ENCODE data around the gene TEC.

TEC gene

GRCh38 chr4:48116582-48116981 is 153.1 kb downstream of the TEC start:
- no peak for DNase-seq

GRCh38 chr4:48114412-48114811 is 155.2 kb downstream of the TEC start:
- no peak for DNase-seq

- DNase-seq: no peak
Observed at GRCh38 chr4:48112017-48112667, 157.5 kb downstream of the TEC start.

GRCh38 chr4:48110452-48110978 is 159.1 kb downstream of the TEC start:
- DNase-seq: no peak

- peak; percentile 27 for DNase-seq
Observed at GRCh38 chr4:48109413-48110263, 160.0 kb downstream of the TEC start.

- DNase-seq: no peak
Observed at GRCh38 chr4:48108309-48109073, 161.1 kb downstream of the TEC start.

GRCh38 chr4:48105230-48105629 is 164.4 kb downstream of the TEC start:
- DNase-seq: no peak

GRCh38 chr4:48103483-48104139 is 166.0 kb downstream of the TEC start:
- DNase-seq: no peak

GRCh38 chr4:48102303-48102702 is 167.3 kb downstream of the TEC start:
- DNase-seq: no peak

- DNase-seq: no peak
Observed at GRCh38 chr4:48100256-48100655, 169.4 kb downstream of the TEC start.

- DNase-seq: no peak
Observed at GRCh38 chr4:48095441-48095840, 174.2 kb downstream of the TEC start.

GRCh38 chr4:48093991-48094416 is 175.6 kb downstream of the TEC start:
- DNase-seq: no peak

GRCh38 chr4:48090621-48091020 is 179.0 kb downstream of the TEC start:
- no peak for DNase-seq

- no peak for DNase-seq
Observed at GRCh38 chr4:48085821-48086589, 183.6 kb downstream of the TEC start.

All from inflammatory macrophage treated with lipopolysaccharide for 4 hours (primary cell).